Mucosa of stomach (tissue), 1 donor: Measurements from ENCODE around the gene LHFPL3.

Experiments
- H3K27me3 ChIP-seq: one replicate; pipeline ENCODE4 v1.7.0; 2013; ENCODE audit warnings: mild to moderate bottlenecking, low read length; ENCODE audit not compliant: control insufficient read depth, insufficient read depth
- H3K36me3 ChIP-seq: one replicate; pipeline ENCODE4 v1.7.0; 2013; ENCODE audit warnings: low read length; ENCODE audit not compliant: control insufficient read depth, insufficient read depth
- H3K4me1 ChIP-seq: one replicate; pipeline ENCODE4 v1.7.0; 2013; ENCODE audit warnings: mild to moderate bottlenecking, low read length; ENCODE audit not compliant: control insufficient read depth, insufficient read depth
- H3K4me3 ChIP-seq: one replicate; pipeline ENCODE4 v1.7.0; 2013; ENCODE audit warnings: low read length
- H3K9ac ChIP-seq: one replicate; pipeline ENCODE4 v1.7.0; 2013; ENCODE audit warnings: mild to moderate bottlenecking, low read length, moderate library complexity
- H3K9me3 ChIP-seq: one replicate; pipeline ENCODE4 v1.7.0; 2013; ENCODE audit warnings: mild to moderate bottlenecking, low read length, moderate library complexity; ENCODE audit not compliant: control insufficient read depth
- donor health status: Pancreatic carcinoma.

The LHFPL3 gene

GRCh38 chr7:104794589-104794988, 466.2 kb downstream of the LHFPL3 start:
- H3K4me1 ChIP-seq = peaks cover 6% of the 10 kb centered on the region
- no peaks in the 10 kb centered on the region for H3K36me3 ChIP-seq
- H3K4me3 ChIP-seq = no peak overlapping the region
- no peaks in the 10 kb centered on the region for H3K9me3 ChIP-seq
- H3K27me3 ChIP-seq = no peaks in the 10 kb centered on the region
- H3K9ac ChIP-seq = no peak overlapping the region

GRCh38 chr7:104795086-104795485, 466.7 kb downstream of the LHFPL3 start:
- Histone ChIP-seq H3K9me3 (no peaks in the 10 kb centered on the region), H3K4me3 (no peak overlapping the region), H3K9ac (no peak overlapping the region), H3K36me3 (no peaks in the 10 kb centered on the region), H3K4me1 (peaks cover 6% of the 10 kb centered on the region), H3K27me3 (no peaks in the 10 kb centered on the region)

GRCh38 chr7:104795616-104796398, 467.4 kb downstream of the LHFPL3 start:
- no peak overlapping the region for H3K4me3 ChIP-seq
- no peaks in the 10 kb centered on the region for H3K27me3 ChIP-seq
- H3K36me3 ChIP-seq = no peaks in the 10 kb centered on the region
- peaks cover 6% of the 10 kb centered on the region for H3K4me1 ChIP-seq
- no peak overlapping the region for H3K9ac ChIP-seq
- H3K9me3 ChIP-seq = no peaks in the 10 kb centered on the region

- Histone ChIP-seq H3K4me3 (no peak overlapping the region), H3K9ac (no peak overlapping the region), H3K27me3 (no peaks in the 10 kb centered on the region), H3K4me1 (no peaks in the 10 kb centered on the region), H3K36me3 (no peaks in the 10 kb centered on the region), H3K9me3 (no peaks in the 10 kb centered on the region)
Observed at GRCh38 chr7:104800307-104800706, 471.9 kb downstream of the LHFPL3 start.

GRCh38 chr7:104801022-104801421, 472.6 kb downstream of the LHFPL3 start:
- H3K27me3 ChIP-seq = no peaks in the 10 kb centered on the region
- no peaks in the 10 kb centered on the region for H3K4me1 ChIP-seq
- H3K36me3 ChIP-seq = no peaks in the 10 kb centered on the region
- H3K4me3 ChIP-seq = no peak overlapping the region
- H3K9ac ChIP-seq = no peak overlapping the region
- no peaks in the 10 kb centered on the region for H3K9me3 ChIP-seq

GRCh38 chr7:104803931-104804330, 475.5 kb downstream of the LHFPL3 start:
- Histone ChIP-seq H3K9ac (no peak overlapping the region), H3K36me3 (no peaks in the 10 kb centered on the region), H3K4me3 (no peak overlapping the region), H3K27me3 (no peaks in the 10 kb centered on the region), H3K9me3 (no peaks in the 10 kb centered on the region), H3K4me1 (no peaks in the 10 kb centered on the region)

GRCh38 chr7:104804696-104805095, 476.3 kb downstream of the LHFPL3 start:
- no peaks in the 10 kb centered on the region for H3K36me3 ChIP-seq
- no peaks in the 10 kb centered on the region for H3K27me3 ChIP-seq

GRCh38 chr7:104805449-104806317, 477.3 kb downstream of the LHFPL3 start:
- Histone ChIP-seq H3K4me1 (no peaks in the 10 kb centered on the region), H3K9me3 (no peaks in the 10 kb centered on the region), H3K36me3 (no peaks in the 10 kb centered on the region), H3K4me3 (no peak overlapping the region), H3K27me3 (peaks cover 3% of the 10 kb centered on the region), H3K9ac (no peak overlapping the region)

More at GRCh38 chr7:104804696-104805095, 476.3 kb downstream of the LHFPL3 start:
- Histone ChIP-seq H3K4me1 (no peaks in the 10 kb centered on the region), H3K9ac (no peak overlapping the region), H3K9me3 (no peaks in the 10 kb centered on the region), H3K4me3 (no peak overlapping the region)

- H3K27me3 ChIP-seq = peaks cover 3% of the 10 kb centered on the region
- no peaks in the 10 kb centered on the region for H3K9me3 ChIP-seq
- no peak overlapping the region for H3K4me3 ChIP-seq
- no peaks in the 10 kb centered on the region for H3K4me1 ChIP-seq
- H3K9ac ChIP-seq = no peak overlapping the region
- no peaks in the 10 kb centered on the region for H3K36me3 ChIP-seq
Observed at GRCh38 chr7:104807671-104808070, 479.3 kb downstream of the LHFPL3 start.

- H3K9me3 ChIP-seq = no peaks in the 10 kb centered on the region
- no peaks in the 10 kb centered on the region for H3K36me3 ChIP-seq
- H3K9ac ChIP-seq = no peak overlapping the region
- no peak overlapping the region for H3K4me3 ChIP-seq
- peaks cover 3% of the 10 kb centered on the region for H3K27me3 ChIP-seq
- no peaks in the 10 kb centered on the region for H3K4me1 ChIP-seq
Observed at GRCh38 chr7:104809906-104810305, 481.5 kb downstream of the LHFPL3 start.

GRCh38 chr7:104814126-104814525, 485.7 kb downstream of the LHFPL3 start:
- Histone ChIP-seq H3K9me3 (no peaks in the 10 kb centered on the region), H3K4me3 (no peak overlapping the region)

GRCh38 chr7:104814671-104815400, 486.4 kb downstream of the LHFPL3 start:
- no peaks in the 10 kb centered on the region for H3K9me3 ChIP-seq
- no peak overlapping the region for H3K9ac ChIP-seq
- H3K36me3 ChIP-seq = no peaks in the 10 kb centered on the region
- H3K27me3 ChIP-seq = peaks cover 3% of the 10 kb centered on the region
- no peaks in the 10 kb centered on the region for H3K4me1 ChIP-seq
- H3K4me3 ChIP-seq = no peak overlapping the region

More at GRCh38 chr7:104814126-104814525, 485.7 kb downstream of the LHFPL3 start:
- no peaks in the 10 kb centered on the region for H3K4me1 ChIP-seq
- peaks cover 3% of the 10 kb centered on the region for H3K27me3 ChIP-seq
- H3K36me3 ChIP-seq = no peaks in the 10 kb centered on the region
- no peak overlapping the region for H3K9ac ChIP-seq
